ENCODE data around the gene PRSS27.
"Not testable (repeated sequence)": the region's sequence is repeated elsewhere in the genome, so short reads cannot be mapped to it uniquely, and the experiment has no call there.

Gene PRSS27

DNA sequence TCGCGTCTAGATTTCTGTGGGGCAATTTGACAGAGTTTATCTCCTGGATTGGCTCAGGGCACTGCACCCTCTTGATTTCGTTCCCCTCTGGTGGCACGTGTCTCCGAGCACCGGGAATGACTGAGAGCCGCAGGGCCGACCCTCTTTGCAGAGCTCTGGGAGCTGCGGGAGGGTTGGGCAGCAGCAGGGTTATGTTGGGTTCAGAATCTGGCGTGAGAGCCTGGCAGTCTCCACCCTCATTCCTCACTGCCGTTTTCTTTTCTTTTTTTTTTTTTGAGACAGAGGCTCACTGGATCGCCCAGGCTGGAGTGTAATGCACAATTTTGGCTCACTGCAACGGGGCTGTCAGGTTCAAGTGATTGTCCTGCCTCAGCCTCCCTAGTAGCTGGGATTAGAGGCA lies 30.6 kb downstream of the PRSS27 start:
- not testable (repeated sequence) for H3K9me3 Mint-ChIP-seq; H3K4me3 Mint-ChIP-seq; H3K36me3 Mint-ChIP-seq (ENCODE audit: low read depth)

GRCh38 chr16:2687531-2688308 lies 32.3 kb downstream of the PRSS27 start:
- Mint-ChIP-seq H3K9me3 (no peaks in the 10 kb centered on the region), H3K27me3 (no peaks in the 10 kb centered on the region), H3K27ac (peak overlapping the region; percentile 89), H3K4me1 (ENCODE audit: low read depth) (peaks cover 37% of the 10 kb centered on the region), H3K36me3 (ENCODE audit: low read depth) (peaks cover 8% of the 10 kb centered on the region), H3K4me3 (peak overlapping the region; percentile 71)

More for the DNA sequence above, 30.6 kb downstream of the PRSS27 start:
- not testable (repeated sequence) for H3K27me3 Mint-ChIP-seq, H3K27ac Mint-ChIP-seq
- peaks cover 28% of the 10 kb centered on the region for H3K4me1 Mint-ChIP-seq (ENCODE audit: low read depth)

DNA sequence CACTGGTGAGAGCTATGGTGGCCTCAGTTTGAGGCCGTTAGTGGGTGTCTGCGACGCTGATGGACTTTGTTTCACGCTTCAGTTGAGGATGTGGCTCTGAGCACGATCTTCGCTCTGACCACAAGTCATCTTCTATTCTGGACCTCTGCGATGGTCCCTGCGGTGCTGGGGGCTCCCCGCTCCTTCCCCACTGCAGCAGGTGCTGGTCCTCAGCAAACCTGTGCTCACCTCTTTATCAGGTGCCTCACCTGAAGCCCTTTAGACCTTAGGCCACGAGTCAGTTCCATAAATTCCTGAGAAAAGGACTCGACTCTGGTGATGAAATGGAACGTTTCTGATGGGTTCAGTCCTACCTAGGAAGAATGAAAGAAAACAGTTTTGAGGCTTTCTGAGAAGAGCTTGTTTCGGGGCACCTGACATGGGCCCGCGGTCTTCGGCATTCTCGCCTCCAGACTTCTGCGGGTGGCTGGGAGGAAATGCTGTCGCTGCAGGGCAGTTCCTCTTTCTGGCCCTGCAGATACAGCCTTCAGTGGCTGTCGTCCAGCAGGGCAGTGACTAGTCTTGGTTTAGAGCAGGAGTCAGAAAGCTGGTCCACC lies 33.0 kb downstream of the PRSS27 start:
- Mint-ChIP-seq H3K36me3 (ENCODE audit: low read depth) (peaks cover 10% of the 10 kb centered on the region), H3K27me3 (no peaks in the 10 kb centered on the region), H3K27ac (peak overlapping the region; percentile 89), H3K4me1 (ENCODE audit: low read depth) (peaks cover 40% of the 10 kb centered on the region), H3K4me3 (peak overlapping the region; percentile 71), H3K9me3 (no peaks in the 10 kb centered on the region)

- H3K4me3 Mint-ChIP-seq, H3K9me3 Mint-ChIP-seq, H3K27me3 Mint-ChIP-seq, H3K27ac Mint-ChIP-seq: not testable (repeated sequence)
- H3K36me3 Mint-ChIP-seq (ENCODE audit: low read depth): peaks cover 13% of the 10 kb centered on the region
- H3K4me1 Mint-ChIP-seq (ENCODE audit: low read depth): peaks cover 46% of the 10 kb centered on the region
These were observed 33.9 kb downstream of the PRSS27 start for GRCh38 chr16:2686075-2686474.

DNA sequence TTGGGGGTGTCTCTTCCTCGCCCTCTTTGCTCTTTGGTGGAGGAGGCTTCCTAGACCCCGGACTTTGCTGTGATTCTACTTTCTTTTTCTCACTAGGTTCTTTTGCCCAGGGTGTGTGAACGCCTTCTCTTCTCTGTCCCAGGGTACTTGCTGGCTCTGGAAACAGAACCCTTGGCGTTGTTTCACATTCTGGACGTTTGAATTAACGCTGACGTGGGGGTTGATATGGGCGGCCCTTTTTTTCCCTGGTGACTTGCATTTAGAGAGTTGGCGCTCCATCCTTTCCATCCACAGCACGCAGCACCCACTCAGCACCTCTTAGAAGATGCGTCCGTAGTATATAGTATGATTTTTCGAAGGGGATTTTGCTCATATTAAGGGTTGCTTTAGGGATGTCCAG lies 37.0 kb downstream of the PRSS27 start:
- Mint-ChIP-seq H3K4me3 (peak overlapping the region; percentile 99), H3K27ac (peak overlapping the region; percentile 84), H3K4me1 (ENCODE audit: low read depth) (peaks cover 52% of the 10 kb centered on the region)
- H3K9me3 Mint-ChIP-seq; H3K36me3 Mint-ChIP-seq (ENCODE audit: low read depth); H3K27me3 Mint-ChIP-seq: not testable (repeated sequence)

DNA sequence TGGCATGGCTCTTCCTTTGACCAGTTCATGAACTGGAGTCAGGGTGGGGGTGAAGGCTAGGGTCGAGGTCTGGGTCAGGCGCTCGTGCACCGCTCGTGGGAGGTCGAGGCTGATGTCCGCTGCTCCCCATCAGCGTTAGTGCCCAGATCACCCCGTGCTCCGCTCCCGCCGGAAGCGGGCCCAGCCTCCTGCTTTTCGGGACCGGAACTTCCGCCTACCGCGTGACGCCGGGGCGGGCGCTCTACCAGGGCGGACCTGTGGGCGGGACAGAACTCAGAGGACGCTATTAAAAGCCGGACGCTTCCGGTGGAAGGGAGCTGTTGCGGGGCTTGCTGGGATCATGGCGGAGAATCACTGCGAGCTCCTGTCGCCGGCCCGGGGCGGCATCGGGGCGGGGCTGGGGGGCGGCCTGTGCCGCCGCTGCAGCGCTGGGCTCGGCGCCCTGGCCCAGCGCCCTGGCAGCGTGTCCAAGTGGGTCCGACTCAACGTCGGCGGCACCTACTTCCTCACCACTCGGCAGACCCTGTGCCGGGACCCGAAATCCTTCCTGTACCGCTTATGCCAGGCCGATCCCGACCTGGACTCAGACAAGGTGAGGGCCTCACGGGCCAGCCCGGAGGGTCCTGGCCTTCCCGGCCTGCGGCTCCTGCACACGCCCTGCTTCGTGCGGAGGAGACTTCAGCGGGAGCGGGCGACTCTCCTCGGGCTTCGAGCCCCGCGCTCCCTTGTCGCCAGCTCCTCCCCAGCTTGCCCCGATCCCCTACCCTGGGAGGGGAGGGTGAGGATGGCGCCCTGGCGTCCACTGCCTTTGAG lies 37.6 kb downstream of the PRSS27 start, which contains the start of gene KCTD5:
Gene KCTD5, plus strand, starts transcription at position 315 of the 813 bp plus-strand sequence. Its CDS starts 26 bp downstream, at position 341.
- H3K27me3 Mint-ChIP-seq: no peaks in the 10 kb centered on the region
- H3K9me3 Mint-ChIP-seq: no peaks in the 10 kb centered on the region
- H3K27ac Mint-ChIP-seq: peak within 1 kb of the TSS; percentile 99
- peak within 1 kb of the TSS; percentile 99 for H3K4me3 Mint-ChIP-seq
- H3K36me3 Mint-ChIP-seq (ENCODE audit: low read depth): peaks cover 8% of the 10 kb centered on the region
- H3K4me1 Mint-ChIP-seq (ENCODE audit: low read depth): peaks cover 46% of the 10 kb centered on the region

- Mint-ChIP-seq H3K4me3 (peak overlapping the region; percentile 37), H3K27ac (peak overlapping the region; percentile 70), H3K4me1 (ENCODE audit: low read depth) (peaks cover 34% of the 10 kb centered on the region)
- not testable (repeated sequence) for H3K9me3 Mint-ChIP-seq; H3K36me3 Mint-ChIP-seq (ENCODE audit: low read depth); H3K27me3 Mint-ChIP-seq
These were observed 39.7 kb downstream of the PRSS27 start for GRCh38 chr16:2680360-2680759.

- H3K4me3 Mint-ChIP-seq; H3K36me3 Mint-ChIP-seq (ENCODE audit: low read depth); H3K27ac Mint-ChIP-seq; H3K9me3 Mint-ChIP-seq; H3K27me3 Mint-ChIP-seq: not testable (repeated sequence)
- peaks cover 32% of the 10 kb centered on the region for H3K4me1 Mint-ChIP-seq (ENCODE audit: low read depth)
These were observed 40.1 kb downstream of the PRSS27 start for GRCh38 chr16:2679902-2680301.

DNA sequence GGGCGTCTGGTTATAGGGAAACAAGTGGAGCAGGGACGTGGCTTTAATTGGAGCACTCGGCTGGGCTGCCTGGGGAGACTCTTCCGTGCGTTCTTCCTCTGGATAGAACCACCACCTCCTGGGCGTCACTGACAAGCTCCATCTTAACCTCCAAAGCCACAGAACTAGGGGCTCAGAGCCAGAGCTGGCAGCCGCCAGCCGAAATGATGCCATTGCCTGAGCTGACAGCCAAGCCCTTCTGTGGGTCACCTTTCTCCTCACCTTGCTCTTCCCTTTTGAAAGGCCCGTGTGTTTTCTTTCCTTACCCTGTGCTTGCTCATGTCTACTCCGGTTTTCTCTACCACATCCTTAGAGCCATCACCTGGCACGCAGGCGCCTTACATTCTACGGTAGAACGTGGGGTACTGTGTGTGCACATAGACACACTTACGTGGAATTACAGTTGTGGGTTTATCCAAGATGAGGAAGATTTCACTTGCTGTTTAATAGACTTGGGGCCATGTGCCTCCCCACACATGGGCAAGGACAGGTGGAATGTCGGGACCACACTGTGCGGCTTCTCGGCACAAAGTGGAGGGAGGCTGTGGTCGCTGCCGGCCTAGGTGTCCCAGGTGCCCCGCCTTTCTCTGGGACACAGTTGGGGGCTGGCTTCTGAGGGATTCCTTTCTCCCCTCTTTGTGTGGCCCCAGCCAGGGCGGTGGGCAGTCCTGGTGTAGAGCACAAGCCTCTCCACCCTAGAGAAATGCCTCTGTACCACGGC lies 41.6 kb downstream of the PRSS27 start:
- not testable (repeated sequence) for H3K9me3 Mint-ChIP-seq; H3K27ac Mint-ChIP-seq; H3K27me3 Mint-ChIP-seq; H3K4me3 Mint-ChIP-seq; H3K36me3 Mint-ChIP-seq (ENCODE audit: low read depth)
- H3K4me1 Mint-ChIP-seq (ENCODE audit: low read depth): peaks cover 27% of the 10 kb centered on the region

GRCh38 chr16:2676937-2677336 lies 43.1 kb downstream of the PRSS27 start:
- not testable (repeated sequence) for H3K27ac Mint-ChIP-seq; H3K9me3 Mint-ChIP-seq; H3K4me3 Mint-ChIP-seq; H3K36me3 Mint-ChIP-seq (ENCODE audit: low read depth); H3K27me3 Mint-ChIP-seq
- peaks cover 27% of the 10 kb centered on the region for H3K4me1 Mint-ChIP-seq (ENCODE audit: low read depth)

DNA sequence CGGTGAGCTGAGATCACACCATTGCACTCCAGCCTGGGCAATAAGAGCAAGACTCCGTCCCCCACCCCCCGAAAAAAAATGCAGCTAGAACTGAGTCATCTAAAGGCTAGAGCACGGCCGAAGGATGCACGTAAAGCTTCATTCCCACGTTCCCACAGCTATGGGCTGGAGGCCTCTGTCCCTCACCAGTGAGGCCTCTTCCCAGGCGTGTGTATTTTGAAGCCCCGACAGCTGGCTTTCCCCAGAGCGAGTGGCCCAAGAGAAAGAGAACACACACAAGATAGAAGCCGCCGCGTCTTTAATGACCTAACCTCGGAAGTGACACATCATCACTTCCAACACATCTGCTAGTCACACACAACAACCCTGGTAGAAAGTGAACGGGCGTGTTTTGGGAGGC lies 44.3 kb downstream of the PRSS27 start:
- no peaks in the 10 kb centered on the region for H3K9me3 Mint-ChIP-seq
- no peak overlapping the region for H3K4me3 Mint-ChIP-seq
- H3K4me1 Mint-ChIP-seq (ENCODE audit: low read depth): peaks cover 30% of the 10 kb centered on the region
- no peaks in the 10 kb centered on the region for H3K27me3 Mint-ChIP-seq
- no peak overlapping the region for H3K27ac Mint-ChIP-seq
- peaks cover under 1% of the 10 kb centered on the region for H3K36me3 Mint-ChIP-seq (ENCODE audit: low read depth)

GRCh38 chr16:2675021-2675420 lies 45.0 kb downstream of the PRSS27 start:
- H3K27me3 Mint-ChIP-seq: no peaks in the 10 kb centered on the region
- peaks cover 30% of the 10 kb centered on the region for H3K4me1 Mint-ChIP-seq (ENCODE audit: low read depth)
- H3K9me3 Mint-ChIP-seq: no peaks in the 10 kb centered on the region
- H3K4me3 Mint-ChIP-seq: no peak overlapping the region
- H3K27ac Mint-ChIP-seq: no peak overlapping the region
- peaks cover 4% of the 10 kb centered on the region for H3K36me3 Mint-ChIP-seq (ENCODE audit: low read depth)

DNA sequence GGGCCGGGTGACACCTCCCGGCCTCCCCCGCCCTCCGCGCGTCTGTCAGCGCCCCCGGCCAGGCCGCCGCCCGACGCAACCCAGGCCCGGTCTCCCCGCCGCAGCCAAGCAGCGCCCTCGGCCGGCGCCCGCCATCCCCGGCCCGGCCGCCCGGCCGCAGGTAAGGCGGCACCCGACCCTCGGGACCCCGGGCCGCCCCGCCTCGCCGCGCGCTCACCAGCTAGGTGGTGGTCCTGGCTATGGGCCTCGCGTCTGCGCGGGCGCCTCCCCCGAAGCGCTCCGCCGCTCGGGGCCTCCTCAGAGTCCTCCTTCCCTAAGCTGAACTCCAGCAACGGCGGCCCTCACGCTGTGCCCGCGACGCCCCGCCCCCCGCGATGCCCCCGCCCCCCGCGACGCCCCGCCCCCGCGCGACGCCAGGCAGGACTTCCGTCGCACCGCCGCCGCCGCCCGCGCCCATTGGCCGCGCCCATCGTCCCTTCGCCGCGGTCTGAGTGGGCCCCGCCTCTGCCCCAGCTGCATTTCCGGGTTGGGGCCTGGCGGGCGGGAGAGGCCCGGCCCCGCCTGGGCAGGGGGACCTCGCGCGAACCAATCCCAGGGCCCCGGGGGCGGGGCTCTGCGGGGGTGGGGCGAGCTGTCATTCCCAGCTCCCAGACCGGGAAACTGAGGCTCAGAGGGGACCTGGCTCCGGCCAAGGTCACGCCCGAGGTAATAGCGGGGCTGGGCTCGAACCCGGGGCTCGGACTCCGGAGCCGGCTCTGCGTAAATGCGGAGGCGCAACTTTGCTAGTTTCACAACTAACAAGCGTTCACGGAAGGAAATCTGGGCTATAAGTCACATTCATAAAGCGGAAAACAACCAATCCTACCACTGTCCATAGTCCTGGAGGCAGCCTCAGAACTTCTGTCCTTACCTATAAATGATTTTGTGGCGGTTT lies 46.7 kb downstream of the PRSS27 start:
- H3K4me3 Mint-ChIP-seq: peak overlapping the region; percentile 83
- no peaks in the 10 kb centered on the region for H3K27me3 Mint-ChIP-seq
- peaks cover 38% of the 10 kb centered on the region for H3K4me1 Mint-ChIP-seq (ENCODE audit: low read depth)
- no peaks in the 10 kb centered on the region for H3K9me3 Mint-ChIP-seq
- peaks cover 17% of the 10 kb centered on the region for H3K36me3 Mint-ChIP-seq (ENCODE audit: low read depth)
- H3K27ac Mint-ChIP-seq: peak overlapping the region; percentile 75

DNA sequence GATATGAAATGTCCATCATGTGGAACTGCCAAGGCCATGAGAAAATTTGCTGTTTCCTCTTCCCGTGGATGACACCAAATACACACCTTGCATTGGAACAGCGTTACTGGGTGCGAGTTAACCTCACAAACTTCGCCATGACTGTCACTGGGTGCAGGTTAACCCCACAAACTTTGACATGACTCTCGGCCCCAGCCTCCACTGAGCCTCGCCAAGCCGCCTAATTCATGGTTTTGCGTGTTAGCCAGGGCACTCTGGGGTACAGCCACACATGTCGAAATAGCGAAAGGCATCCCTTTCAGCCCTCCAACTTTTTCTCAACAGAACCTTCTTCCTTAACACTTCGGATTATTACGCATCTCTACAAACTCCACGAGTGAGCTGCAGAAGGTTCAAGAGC lies 48.3 kb downstream of the PRSS27 start:
- H3K36me3 Mint-ChIP-seq (ENCODE audit: low read depth): peaks cover 28% of the 10 kb centered on the region

More for the DNA sequence above, 48.3 kb downstream of the PRSS27 start:
- peaks cover 38% of the 10 kb centered on the region for H3K4me1 Mint-ChIP-seq (ENCODE audit: low read depth)
- peak overlapping the region; percentile 87 for H3K4me3 Mint-ChIP-seq
- H3K27me3 Mint-ChIP-seq: no peaks in the 10 kb centered on the region
- no peaks in the 10 kb centered on the region for H3K9me3 Mint-ChIP-seq
- H3K27ac Mint-ChIP-seq: peak overlapping the region; percentile 51

Data from stimulated activated naive CD8-positive, alpha-beta T cell treated with anti-CD3 and anti-CD28 coated beads, Interleukin-15, Interleukin-2, amounts not matched to agents 100 ng/mL and 50 ng/mL, for 24 hours (primary cell).